ENCODE results near the gene TCEAL2.
"Not testable (repeated sequence)": the region's sequence is repeated elsewhere in the genome, so short reads cannot be mapped to it uniquely, and the experiment has no call there.

Gene TCEAL2

DNA sequence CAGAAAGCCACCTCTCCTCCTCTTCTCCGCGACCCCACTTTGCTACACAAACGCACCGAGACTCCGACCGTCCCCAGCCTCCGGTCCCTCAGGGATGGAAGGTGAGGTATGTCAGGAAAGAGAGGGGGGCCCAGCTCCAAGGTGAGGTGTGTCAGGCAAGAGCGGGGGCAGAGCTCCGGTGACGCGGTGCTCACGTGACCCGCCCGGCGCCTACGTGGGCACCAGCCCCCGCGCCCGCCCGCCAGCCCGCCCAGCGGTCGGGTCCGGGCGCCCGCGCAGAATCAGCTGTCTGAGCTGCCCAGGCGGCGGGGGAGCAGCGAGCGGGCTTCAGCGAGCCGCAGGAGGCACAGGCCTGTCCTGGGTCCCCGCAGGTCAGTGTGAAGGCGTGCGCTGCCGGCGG, at the start of gene TCEAL2:
TCEAL2 (plus strand) TSS at position 244 of the 400 bp plus-strand sequence. CDS start 1,152 bp downstream, outside the sequence.
- DNase-seq (ENCODE audit: low read depth in 2 of 2) = not testable (repeated sequence)

DNA sequence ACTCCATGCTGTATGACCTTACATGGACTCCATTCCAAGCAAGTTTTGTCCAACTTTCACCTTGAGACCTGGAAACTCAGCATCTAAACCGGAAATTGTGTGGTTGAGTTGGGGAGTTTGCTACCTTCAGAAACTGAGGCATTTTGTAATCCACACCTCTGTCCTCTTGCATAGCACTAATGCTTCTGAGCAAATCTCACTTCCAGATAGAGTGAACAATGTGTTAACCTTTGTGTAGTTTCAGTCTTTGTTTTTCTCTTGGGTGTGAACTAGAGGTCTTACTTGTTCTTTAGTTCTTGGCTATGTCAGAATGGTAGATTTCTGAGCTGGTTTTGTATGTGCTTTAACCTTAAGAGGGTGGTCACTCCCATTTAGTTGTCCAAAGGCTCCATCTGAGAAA, 48.1 kb upstream of the TCEAL2 start:
- DNase-seq (ENCODE audit: low read depth in 2 of 2) = no peak

DNA sequence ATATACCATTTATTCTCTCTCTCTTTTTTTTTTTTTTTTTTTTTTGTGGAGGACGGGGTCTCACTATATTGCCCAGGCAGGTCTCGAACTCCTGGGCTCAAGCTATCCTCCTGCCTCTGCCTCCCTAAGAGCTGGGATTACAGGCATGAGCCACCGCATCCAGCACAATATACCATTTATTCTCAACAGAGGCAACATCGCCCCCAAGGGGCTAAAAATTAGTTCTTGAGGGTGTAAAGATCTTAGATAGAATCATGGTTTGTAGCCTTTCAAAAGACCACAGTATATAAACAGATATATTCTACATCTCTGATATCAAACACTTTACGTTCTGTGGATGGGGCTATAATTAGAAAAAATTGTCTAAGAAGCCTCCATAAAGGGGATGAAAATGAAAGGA, 39.8 kb upstream of the TCEAL2 start:
- DNase-seq (ENCODE audit: low read depth in 2 of 2) = no peak

DNA sequence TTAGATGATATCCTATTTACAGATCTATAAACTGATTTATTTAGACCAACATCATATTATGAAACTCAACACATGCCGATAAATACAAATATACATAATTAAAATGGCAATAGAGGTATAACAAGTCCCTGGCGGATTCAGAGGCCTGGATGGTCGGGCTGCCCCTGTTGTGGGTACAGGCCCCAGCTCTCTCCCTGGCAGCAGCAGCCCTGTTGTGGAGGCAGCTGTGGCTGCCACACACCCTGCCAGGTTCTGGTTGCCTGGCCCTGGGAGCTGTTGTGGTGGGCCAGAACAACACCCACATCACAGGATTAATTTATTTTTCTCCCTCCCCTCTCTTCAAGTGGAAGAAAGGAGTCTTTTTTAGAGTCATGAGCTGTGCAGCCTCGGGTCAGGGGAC, 12.1 kb upstream of the TCEAL2 start:
- no peak for DNase-seq (ENCODE audit: low read depth in 2 of 2)

DNA sequence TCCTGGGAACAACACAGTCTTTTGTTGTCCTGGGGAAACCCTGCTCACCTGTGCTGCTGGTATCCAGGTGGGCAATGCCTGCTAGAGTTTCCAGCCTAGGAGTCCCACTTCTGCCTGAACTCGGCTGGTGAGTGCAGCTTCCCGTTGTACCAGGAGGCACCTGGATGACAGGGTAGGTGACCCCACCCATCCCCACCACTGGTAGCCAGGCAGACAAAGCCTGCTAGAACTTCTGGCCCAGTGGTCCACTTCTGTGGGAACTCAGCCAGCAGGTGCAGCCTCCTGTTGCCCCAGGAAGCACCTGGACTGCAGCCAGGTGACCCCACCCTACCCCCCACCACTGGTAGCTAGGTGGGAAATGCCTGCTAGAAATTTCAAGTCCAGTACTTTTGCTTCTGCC, 9.7 kb upstream of the TCEAL2 start:
- no peak for DNase-seq (ENCODE audit: low read depth in 2 of 2)

DNA sequence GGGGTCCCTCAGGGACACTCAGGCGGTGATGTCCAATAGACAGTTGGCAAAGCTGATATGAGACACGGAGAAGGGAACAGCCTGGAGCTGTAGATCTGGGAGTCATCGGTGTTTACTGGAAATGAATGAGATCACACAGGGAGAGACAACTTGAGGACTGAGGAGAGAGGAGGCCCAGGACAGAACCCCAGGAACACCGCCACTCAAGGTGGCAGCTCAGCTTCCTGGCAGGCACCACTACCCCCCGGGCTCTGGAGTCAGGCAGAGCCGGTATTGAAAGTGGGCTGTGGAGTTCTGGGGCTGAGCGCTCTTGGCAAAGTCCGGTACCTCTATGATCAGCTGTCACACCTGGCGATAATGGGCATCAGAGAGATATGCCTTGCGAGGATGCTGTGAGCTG, 465 bp upstream of the TCEAL2 start:
- DNase-seq (ENCODE audit: low read depth in 2 of 2) = not testable (repeated sequence)

DNA sequence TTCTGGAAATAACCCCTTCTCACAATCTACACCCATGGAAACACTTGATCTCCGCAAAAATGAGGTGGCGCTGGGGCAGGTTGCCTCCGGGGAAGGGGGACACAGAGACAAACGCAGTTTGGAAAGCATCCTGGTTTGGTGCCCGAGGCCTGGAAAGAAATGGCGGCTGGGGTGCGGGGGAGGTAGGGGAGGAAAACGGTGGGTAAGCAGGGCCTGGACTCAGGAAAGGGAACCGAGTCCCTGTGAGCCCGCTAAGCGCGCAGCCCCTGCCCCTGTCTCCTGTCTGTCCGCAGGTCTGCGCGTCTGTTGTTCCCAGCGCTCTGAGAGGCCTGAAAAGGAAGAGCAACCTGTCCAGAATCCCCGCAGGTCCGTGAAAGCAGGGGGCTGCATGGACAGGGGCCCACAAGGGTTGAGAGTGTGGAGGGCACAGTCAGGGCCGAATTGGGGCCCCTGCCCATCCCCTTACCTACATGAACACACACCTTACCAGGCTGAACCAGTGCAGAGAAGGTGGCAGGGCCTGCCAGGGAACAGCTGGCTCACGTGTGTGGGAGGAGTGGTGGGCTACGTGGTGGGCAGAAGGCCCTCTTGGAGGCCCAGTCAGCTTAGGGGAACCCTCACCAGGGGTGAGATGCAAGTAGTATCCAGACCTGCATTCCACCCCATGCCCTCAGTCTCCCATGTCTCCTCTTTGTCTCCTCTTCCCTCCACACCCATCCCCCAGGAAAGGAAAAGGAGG, 770 bp downstream of the TCEAL2 start:
- DNase-seq (ENCODE audit: low read depth in 2 of 2) = not testable (repeated sequence)

DNA sequence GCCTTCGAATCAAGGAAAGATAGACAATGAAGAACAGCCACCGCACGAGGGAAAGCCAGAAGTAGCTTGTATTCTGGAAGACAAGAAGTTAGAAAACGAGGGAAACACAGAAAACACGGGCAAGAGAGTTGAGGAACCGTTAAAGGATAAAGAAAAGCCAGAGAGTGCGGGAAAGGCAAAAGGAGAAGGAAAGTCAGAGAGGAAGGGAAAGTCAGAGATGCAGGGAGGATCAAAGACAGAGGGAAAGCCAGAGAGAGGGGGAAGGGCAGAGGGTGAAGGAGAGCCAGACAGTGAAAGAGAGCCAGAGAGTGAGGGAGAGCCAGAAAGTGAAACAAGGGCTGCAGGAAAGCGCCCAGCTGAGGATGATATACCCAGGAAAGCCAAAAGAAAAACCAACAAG, 1.4 kb downstream of the TCEAL2 start:
- DNase-seq (ENCODE audit: low read depth in 2 of 2) = no peak

DNA sequence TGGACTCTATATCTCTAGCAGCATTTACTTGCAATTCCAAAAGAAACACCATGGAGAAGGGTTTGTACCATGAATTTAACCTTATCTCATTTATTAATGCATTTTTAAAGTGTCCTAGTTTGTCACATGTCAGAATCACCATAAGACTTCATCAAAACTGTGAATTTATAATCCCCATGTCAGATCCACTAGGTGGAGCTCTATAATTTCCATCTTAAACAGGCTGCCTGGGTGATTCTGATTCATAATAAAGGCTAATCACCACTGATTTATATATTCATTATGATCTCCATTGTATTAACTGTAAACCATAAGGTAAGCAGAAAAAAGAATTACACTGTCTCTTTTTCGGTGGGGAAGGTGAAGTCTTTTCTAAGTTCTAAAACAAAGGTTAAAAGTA, 4.0 kb downstream of the TCEAL2 start:
- no peak for DNase-seq (ENCODE audit: low read depth in 2 of 2)

DNA sequence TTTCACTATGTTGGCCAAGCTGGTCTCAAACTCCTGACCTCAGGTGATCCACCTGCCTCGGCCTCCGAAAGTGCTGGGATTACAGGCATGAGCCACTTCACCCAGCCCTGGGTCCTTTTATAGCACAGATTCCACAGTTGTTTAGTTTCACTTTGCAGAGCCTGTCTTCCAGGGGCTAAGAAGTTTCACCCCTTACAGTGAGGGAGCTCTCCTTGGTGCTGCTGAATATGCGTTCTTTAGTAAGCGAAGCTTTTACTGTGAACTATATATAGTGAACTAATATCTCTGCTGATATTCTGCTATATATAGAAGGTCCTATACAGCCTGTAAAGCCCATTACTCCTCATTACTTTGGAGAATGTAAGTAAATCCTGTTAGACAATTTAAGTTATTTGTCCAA, 12.6 kb downstream of the TCEAL2 start:
- DNase-seq (ENCODE audit: low read depth in 2 of 2) = no peak

DNA sequence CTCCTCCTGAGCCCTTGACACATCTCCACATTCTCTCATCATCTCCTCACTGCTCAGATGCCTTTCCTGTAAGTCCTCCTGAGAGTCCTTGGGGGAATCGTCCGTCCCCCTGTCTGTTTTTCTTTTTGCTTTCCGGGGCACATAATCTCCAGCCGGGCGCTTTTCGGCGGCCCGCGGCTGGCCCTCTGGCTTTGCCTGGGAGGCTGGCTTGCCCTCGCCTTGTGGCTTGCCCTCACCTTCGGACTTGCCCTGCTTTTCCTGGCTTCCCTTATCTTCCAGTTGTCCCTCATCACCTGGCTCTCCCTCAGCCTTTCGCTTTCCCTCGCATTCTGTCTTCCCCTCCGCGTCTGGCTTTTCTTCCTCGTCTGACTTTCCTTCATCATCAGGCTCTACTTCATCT, 15.4 kb downstream of the TCEAL2 start:
- not testable (repeated sequence) for DNase-seq (ENCODE audit: low read depth in 2 of 2)

DNA sequence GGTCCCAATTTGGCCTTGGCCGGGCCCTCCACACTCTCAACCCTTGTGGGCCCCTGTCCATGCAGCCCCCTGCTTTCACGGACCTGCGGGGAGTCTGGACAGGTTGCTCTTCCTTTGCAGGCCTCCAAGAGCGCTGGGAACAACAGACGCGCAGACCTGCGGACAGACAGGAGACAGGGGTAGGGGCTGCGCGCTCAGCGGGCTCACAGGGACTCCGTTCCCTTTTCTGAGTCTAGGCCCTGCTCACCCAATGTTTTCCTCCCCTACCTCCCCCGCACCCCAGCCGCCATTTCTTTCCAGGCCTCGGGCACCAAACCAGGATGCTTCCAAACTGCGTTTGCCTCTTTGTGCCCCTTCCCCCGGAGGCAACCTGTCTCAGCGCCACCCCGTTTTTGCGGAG, 16.2 kb downstream of the TCEAL2 start:
- DNase-seq (ENCODE audit: low read depth in 2 of 2) = not testable (repeated sequence)

DNA sequence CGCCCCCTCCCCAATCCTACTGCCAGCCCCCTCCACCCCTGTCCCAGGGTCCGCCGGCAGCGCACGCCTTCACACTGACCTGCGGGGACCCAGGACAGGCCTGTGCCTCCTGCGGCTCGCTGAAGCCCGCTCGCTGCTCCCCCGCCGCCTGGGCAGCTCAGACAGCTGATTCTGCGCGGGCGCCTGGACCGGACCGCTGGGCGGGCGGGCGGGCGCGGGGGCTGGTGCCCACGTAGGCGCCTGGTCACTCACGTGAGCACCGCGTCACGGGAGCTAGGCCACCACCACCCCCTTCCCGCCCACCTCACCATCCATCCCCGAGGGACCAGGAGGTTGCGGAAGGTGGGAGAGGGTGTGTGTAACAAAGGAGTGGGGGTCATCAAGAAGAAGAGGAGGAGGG, 16.8 kb downstream of the TCEAL2 start, which contains the start of gene TCEAL6:
TCEAL6 (minus strand) TSS at position 208 of the 400 bp plus-strand sequence.
- DNase-seq (ENCODE audit: low read depth in 2 of 2) = not testable (repeated sequence)

DNA sequence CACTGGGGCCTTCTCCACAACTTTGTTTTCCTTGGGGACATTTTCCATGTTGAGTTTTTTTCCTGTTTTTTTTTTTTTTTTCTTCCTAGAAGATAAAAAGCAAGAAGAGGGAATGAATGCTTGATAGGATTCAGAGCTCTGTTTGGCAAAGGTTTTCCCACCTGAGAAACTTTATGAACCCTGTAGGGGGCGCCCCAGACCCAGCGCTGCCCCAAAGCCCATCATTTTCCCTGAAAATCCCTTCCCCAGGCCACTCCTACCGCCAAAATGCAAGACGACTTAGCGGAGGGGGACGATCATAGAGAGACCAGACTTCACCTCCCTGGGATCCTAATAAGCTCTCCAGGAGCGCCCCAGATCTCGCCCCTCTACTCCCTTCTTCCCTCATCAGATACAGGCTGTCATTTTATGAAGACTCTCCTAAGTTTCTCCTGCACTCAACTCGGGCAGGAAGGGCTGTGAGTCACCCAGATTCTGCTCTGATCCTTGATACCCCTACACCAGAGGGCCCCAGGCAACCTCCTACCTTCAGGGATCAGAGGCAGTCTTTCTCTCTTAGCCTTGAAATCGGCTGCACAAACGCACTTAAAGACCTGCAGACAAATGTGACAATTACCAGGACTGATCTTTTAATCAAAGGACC, 28.9 kb downstream of the TCEAL2 start:
- no peak for DNase-seq (ENCODE audit: low read depth in 2 of 2)

DNA sequence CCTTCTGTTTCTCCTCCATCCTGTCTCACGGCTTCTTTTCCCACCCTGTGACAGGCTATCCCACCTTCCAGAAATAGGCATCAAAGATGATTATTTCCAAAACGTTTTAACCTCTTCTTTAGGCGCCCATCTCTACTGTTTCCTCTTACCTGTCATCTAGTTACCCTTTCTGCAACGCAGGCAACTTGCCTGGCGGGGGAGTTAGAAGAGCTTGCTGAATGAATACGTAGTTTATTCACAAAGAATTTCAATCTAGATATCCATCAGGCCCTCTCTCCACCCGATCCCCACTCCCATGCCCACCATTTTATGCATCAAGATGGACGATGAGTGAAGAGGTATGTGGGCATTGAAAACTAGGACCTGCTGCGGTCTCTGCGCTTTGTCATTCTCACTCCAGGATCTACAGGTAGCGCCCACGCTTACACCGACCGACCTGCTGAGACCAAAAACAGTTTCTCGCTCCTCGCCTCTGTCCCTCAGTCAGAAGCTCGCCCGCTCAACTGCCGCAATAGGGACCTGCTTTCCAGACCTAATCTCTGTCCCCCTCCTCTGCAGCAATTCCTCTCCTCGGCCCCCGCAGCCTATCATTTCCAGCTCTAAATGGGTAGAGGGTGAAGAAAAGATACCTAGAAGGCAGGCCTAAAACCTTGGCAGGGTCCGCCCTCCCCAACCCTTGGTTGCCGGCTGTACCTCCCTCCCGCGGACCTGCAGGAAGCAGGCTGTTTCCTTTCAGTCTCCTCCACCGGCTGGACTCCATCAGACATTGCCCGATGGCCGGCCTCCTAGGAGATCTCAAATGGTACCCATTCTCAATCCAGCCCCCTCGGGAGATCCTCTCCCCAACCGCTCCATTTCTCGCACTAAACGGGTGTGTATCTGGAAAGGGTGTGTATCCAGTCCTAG, 29.7 kb downstream of the TCEAL2 start:
- no peak for DNase-seq (ENCODE audit: low read depth in 2 of 2)

DNA sequence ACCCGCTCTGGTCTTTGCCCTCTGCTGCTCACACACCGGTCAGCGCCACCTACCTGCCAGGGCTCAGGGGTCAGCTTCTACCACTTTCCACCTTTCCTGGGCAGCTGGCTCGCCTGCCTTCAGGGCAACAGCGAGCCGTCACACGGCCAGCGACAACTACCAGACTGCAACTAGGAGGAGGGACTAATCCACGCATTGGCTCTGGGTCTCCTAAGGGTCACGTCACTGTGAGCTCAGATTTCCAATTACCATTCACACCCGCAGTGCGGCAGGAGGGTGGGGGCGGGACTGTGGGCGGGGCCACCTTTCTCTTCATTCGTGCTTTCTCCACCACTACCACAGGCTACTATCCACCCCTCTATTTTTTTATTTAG, 30.3 kb downstream of the TCEAL2 start, which contains the start of gene BEX5:
BEX5 (minus strand) TSS at position 172 of the 374 bp plus-strand sequence. CDS start 1,712 bp downstream, outside the sequence.
- peak; percentile 25 to 28 for DNase-seq (ENCODE audit: low read depth in 2 of 2)
